ENCODE data around the gene EIF2S3B.

DNA sequence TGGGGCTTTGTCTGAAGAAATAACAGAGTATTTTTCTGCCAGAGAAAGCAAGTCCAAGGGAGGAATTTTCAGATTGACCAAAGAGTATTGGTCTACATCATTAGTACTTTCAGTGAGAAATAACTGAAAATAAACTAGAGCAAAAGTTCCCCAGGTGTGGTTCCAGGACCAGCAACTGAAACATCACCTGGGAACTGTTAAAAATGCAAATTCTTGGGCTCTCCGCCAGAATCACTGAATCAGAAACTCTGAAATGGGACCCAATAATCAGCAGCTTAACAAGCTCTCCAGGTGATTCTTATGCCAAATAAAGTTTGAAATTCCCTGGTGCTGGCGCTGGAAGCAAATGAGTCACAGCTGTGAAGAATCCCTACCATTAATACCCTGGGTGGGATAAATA, 52.1 kb downstream of the EIF2S3B start:
- no peak for TF ChIP-seq EP300 (IDR thresholded peaks at IDR 0.05; ENCODE audit: borderline replicate concordance)
- TF ChIP-seq, protein P1, sequence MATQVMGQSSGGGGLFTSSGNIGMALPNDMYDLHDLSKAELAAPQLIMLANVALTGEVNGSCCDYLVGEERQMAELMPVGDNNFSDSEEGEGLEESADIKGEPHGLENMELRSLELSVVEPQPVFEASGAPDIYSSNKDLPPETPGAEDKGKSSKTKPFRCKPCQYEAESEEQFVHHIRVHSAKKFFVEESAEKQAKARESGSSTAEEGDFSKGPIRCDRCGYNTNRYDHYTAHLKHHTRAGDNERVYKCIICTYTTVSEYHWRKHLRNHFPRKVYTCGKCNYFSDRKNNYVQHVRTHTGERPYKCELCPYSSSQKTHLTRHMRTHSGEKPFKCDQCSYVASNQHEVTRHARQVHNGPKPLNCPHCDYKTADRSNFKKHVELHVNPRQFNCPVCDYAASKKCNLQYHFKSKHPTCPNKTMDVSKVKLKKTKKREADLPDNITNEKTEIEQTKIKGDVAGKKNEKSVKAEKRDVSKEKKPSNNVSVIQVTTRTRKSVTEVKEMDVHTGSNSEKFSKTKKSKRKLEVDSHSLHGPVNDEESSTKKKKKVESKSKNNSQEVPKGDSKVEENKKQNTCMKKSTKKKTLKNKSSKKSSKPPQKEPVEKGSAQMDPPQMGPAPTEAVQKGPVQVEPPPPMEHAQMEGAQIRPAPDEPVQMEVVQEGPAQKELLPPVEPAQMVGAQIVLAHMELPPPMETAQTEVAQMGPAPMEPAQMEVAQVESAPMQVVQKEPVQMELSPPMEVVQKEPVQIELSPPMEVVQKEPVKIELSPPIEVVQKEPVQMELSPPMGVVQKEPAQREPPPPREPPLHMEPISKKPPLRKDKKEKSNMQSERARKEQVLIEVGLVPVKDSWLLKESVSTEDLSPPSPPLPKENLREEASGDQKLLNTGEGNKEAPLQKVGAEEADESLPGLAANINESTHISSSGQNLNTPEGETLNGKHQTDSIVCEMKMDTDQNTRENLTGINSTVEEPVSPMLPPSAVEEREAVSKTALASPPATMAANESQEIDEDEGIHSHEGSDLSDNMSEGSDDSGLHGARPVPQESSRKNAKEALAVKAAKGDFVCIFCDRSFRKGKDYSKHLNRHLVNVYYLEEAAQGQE (IDR thresholded peaks at IDR 0.05; ENCODE audit: low read depth): no peak
- no peak for TF ChIP-seq RAD21 (IDR thresholded peaks at IDR 0.05; ENCODE audit: low read depth)
- TF ChIP-seq EGR1 (IDR thresholded peaks at IDR 0.05): no peak
- no peak for TF ChIP-seq YY1 (IDR thresholded peaks at IDR 0.05; ENCODE audit: low read depth)

All from Ishikawa (cell line).